ENCODE data around the gene NUBP2.

The NUBP2 gene

GRCh38 chr16:1758923-1759322, 23.8 kb upstream of the NUBP2 start:
- Histone ChIP-seq H3K36me3 (ENCODE audit: control insufficient read depth in 1 of 2, insufficient read depth in 2 of 2, low read length in 2 of 2) (peaks cover 10 to 50% of the 10 kb centered on the region in 2 donors), H3K27me3 (ENCODE audit: control insufficient read depth in 1 of 2, insufficient read depth in 2 of 2, low read length in 2 of 2) (no peaks in the 10 kb centered on the region), H3K4me1 (ENCODE audit: control insufficient read depth in 1 of 2, insufficient read depth in 2 of 2, low read length in 2 of 2) (peaks cover 11 to 18% of the 10 kb centered on the region in 2 donors), H3K4me3 (ENCODE audit: low read depth in 1 of 2, low read length in 2 of 2) (no peak overlapping the region), H3K9me3 (ENCODE audit: control insufficient read depth in 1 of 2, low read length in 2 of 2) (no peaks in the 10 kb centered on the region), H3K9ac (ENCODE audit: low read depth in 1 of 2, low read length in 2 of 2) (no peak overlapping the region), H3K27ac (ENCODE audit: low read depth, low read length) (no peak overlapping the region)

GRCh38 chr16:1759511-1759910, 23.2 kb upstream of the NUBP2 start:
- H3K36me3 ChIP-seq (ENCODE audit: control insufficient read depth in 1 of 2, insufficient read depth in 2 of 2, low read length in 2 of 2) = peaks cover 12 to 51% of the 10 kb centered on the region in 2 donors
- no peaks in the 10 kb centered on the region for H3K9me3 ChIP-seq (ENCODE audit: control insufficient read depth in 1 of 2, low read length in 2 of 2)
- H3K27ac ChIP-seq (ENCODE audit: low read depth, low read length) = no peak overlapping the region
- peaks cover 11 to 18% of the 10 kb centered on the region in 2 donors for H3K4me1 ChIP-seq (ENCODE audit: control insufficient read depth in 1 of 2, insufficient read depth in 2 of 2, low read length in 2 of 2)
- no peak overlapping the region for H3K4me3 ChIP-seq (ENCODE audit: low read depth in 1 of 2, low read length in 2 of 2)
- H3K9ac ChIP-seq (ENCODE audit: low read depth in 1 of 2, low read length in 2 of 2) = no peak overlapping the region
- no peaks in the 10 kb centered on the region for H3K27me3 ChIP-seq (ENCODE audit: control insufficient read depth in 1 of 2, insufficient read depth in 2 of 2, low read length in 2 of 2)

GRCh38 chr16:1760911-1761310, 21.8 kb upstream of the NUBP2 start:
- Histone ChIP-seq H3K36me3 (ENCODE audit: control insufficient read depth in 1 of 2, insufficient read depth in 2 of 2, low read length in 2 of 2) (peaks cover 21 to 56% of the 10 kb centered on the region in 2 donors), H3K27ac (ENCODE audit: low read depth, low read length) (no peak overlapping the region), H3K27me3 (ENCODE audit: control insufficient read depth in 1 of 2, insufficient read depth in 2 of 2, low read length in 2 of 2) (no peaks in the 10 kb centered on the region), H3K9ac (ENCODE audit: low read depth in 1 of 2, low read length in 2 of 2) (no peak overlapping the region), H3K4me1 (ENCODE audit: control insufficient read depth in 1 of 2, insufficient read depth in 2 of 2, low read length in 2 of 2) (peaks cover 11 to 18% of the 10 kb centered on the region in 2 donors), H3K9me3 (ENCODE audit: control insufficient read depth in 1 of 2, low read length in 2 of 2) (no peaks in the 10 kb centered on the region), H3K4me3 (ENCODE audit: low read depth in 1 of 2, low read length in 2 of 2) (no peak overlapping the region)

GRCh38 chr16:1761751-1762150, 21.0 kb upstream of the NUBP2 start:
- no peaks in the 10 kb centered on the region for H3K27me3 ChIP-seq (ENCODE audit: control insufficient read depth in 1 of 2, insufficient read depth in 2 of 2, low read length in 2 of 2)
- H3K4me1 ChIP-seq (ENCODE audit: control insufficient read depth in 1 of 2, insufficient read depth in 2 of 2, low read length in 2 of 2) = peaks cover 11 to 16% of the 10 kb centered on the region in 2 donors
- no peak overlapping the region for H3K9ac ChIP-seq (ENCODE audit: low read depth in 1 of 2, low read length in 2 of 2)
- no peaks in the 10 kb centered on the region for H3K9me3 ChIP-seq (ENCODE audit: control insufficient read depth in 1 of 2, low read length in 2 of 2)
- no peak overlapping the region for H3K27ac ChIP-seq (ENCODE audit: low read depth, low read length)
- peaks cover 21 to 63% of the 10 kb centered on the region in 2 donors for H3K36me3 ChIP-seq (ENCODE audit: control insufficient read depth in 1 of 2, insufficient read depth in 2 of 2, low read length in 2 of 2)
- no peak overlapping the region for H3K4me3 ChIP-seq (ENCODE audit: low read depth in 1 of 2, low read length in 2 of 2)

- no peak overlapping the region for H3K4me3 ChIP-seq (ENCODE audit: low read depth in 1 of 2, low read length in 2 of 2)
- no peaks in the 10 kb centered on the region for H3K27me3 ChIP-seq (ENCODE audit: control insufficient read depth in 1 of 2, insufficient read depth in 2 of 2, low read length in 2 of 2)
- no peaks in the 10 kb centered on the region for H3K9me3 ChIP-seq (ENCODE audit: control insufficient read depth in 1 of 2, low read length in 2 of 2)
- H3K27ac ChIP-seq (ENCODE audit: low read depth, low read length) = no peak overlapping the region
- H3K9ac ChIP-seq (ENCODE audit: low read depth in 1 of 2, low read length in 2 of 2) = no peak overlapping the region
- peaks cover 11 to 13% of the 10 kb centered on the region in 2 donors for H3K4me1 ChIP-seq (ENCODE audit: control insufficient read depth in 1 of 2, insufficient read depth in 2 of 2, low read length in 2 of 2)
- peaks cover 21 to 67% of the 10 kb centered on the region in 2 donors for H3K36me3 ChIP-seq (ENCODE audit: control insufficient read depth in 1 of 2, insufficient read depth in 2 of 2, low read length in 2 of 2)
Observed at GRCh38 chr16:1762196-1762878, 20.4 kb upstream of the NUBP2 start.

GRCh38 chr16:1762879-1763520, 19.8 kb upstream of the NUBP2 start:
- Histone ChIP-seq H3K9ac (ENCODE audit: low read depth in 1 of 2, low read length in 2 of 2) (no peak overlapping the region), H3K36me3 (ENCODE audit: control insufficient read depth in 1 of 2, insufficient read depth in 2 of 2, low read length in 2 of 2) (peaks cover 21 to 74% of the 10 kb centered on the region in 2 donors)

GRCh38 chr16:1763521-1764511, 18.9 kb upstream of the NUBP2 start:
- H3K27ac ChIP-seq (ENCODE audit: low read depth, low read length) = no peak overlapping the region

More at GRCh38 chr16:1762879-1763520, 19.8 kb upstream of the NUBP2 start:
- Histone ChIP-seq H3K4me1 (ENCODE audit: control insufficient read depth in 1 of 2, insufficient read depth in 2 of 2, low read length in 2 of 2) (peaks cover 4 to 6% of the 10 kb centered on the region in 2 donors), H3K9me3 (ENCODE audit: control insufficient read depth in 1 of 2, low read length in 2 of 2) (no peaks in the 10 kb centered on the region), H3K4me3 (ENCODE audit: low read depth in 1 of 2, low read length in 2 of 2) (no peak overlapping the region), H3K27me3 (ENCODE audit: control insufficient read depth in 1 of 2, insufficient read depth in 2 of 2, low read length in 2 of 2) (no peaks in the 10 kb centered on the region), H3K27ac (ENCODE audit: low read depth, low read length) (no peak overlapping the region)

GRCh38 chr16:1764971-1765370, 17.8 kb upstream of the NUBP2 start:
- H3K27me3 ChIP-seq (ENCODE audit: control insufficient read depth in 1 of 2, insufficient read depth in 2 of 2, low read length in 2 of 2) = no peaks in the 10 kb centered on the region
- H3K36me3 ChIP-seq (ENCODE audit: control insufficient read depth in 1 of 2, insufficient read depth in 2 of 2, low read length in 2 of 2) = peaks cover 21 to 81% of the 10 kb centered on the region in 2 donors
- no peak overlapping the region for H3K9ac ChIP-seq (ENCODE audit: low read depth in 1 of 2, low read length in 2 of 2)

More at GRCh38 chr16:1763521-1764511, 18.9 kb upstream of the NUBP2 start:
- H3K4me1 ChIP-seq (ENCODE audit: control insufficient read depth in 1 of 2, insufficient read depth in 2 of 2, low read length in 2 of 2) = no peaks in the 10 kb centered on the region
- H3K27me3 ChIP-seq (ENCODE audit: control insufficient read depth in 1 of 2, insufficient read depth in 2 of 2, low read length in 2 of 2) = no peaks in the 10 kb centered on the region
- H3K36me3 ChIP-seq (ENCODE audit: control insufficient read depth in 1 of 2, insufficient read depth in 2 of 2, low read length in 2 of 2) = peaks cover 21 to 81% of the 10 kb centered on the region in 2 donors
- H3K9ac ChIP-seq (ENCODE audit: low read depth in 1 of 2, low read length in 2 of 2) = no peak overlapping the region
- H3K9me3 ChIP-seq (ENCODE audit: control insufficient read depth in 1 of 2, low read length in 2 of 2) = no peaks in the 10 kb centered on the region
- no peak overlapping the region for H3K4me3 ChIP-seq (ENCODE audit: low read depth in 1 of 2, low read length in 2 of 2)

GRCh38 chr16:1765826-1766225, 16.9 kb upstream of the NUBP2 start:
- Histone ChIP-seq H3K9me3 (ENCODE audit: control insufficient read depth in 1 of 2, low read length in 2 of 2) (no peaks in the 10 kb centered on the region), H3K9ac (ENCODE audit: low read depth in 1 of 2, low read length in 2 of 2) (no peak overlapping the region), H3K36me3 (ENCODE audit: control insufficient read depth in 1 of 2, insufficient read depth in 2 of 2, low read length in 2 of 2) (peaks cover 21 to 72% of the 10 kb centered on the region in 2 donors), H3K4me1 (ENCODE audit: control insufficient read depth in 1 of 2, insufficient read depth in 2 of 2, low read length in 2 of 2) (peaks cover 0 to 9% of the 10 kb centered on the region in 2 donors), H3K27ac (ENCODE audit: low read depth, low read length) (no peak overlapping the region), H3K4me3 (ENCODE audit: low read depth in 1 of 2, low read length in 2 of 2) (no peak overlapping the region), H3K27me3 (ENCODE audit: control insufficient read depth in 1 of 2, insufficient read depth in 2 of 2, low read length in 2 of 2) (no peaks in the 10 kb centered on the region)

More at GRCh38 chr16:1764971-1765370, 17.8 kb upstream of the NUBP2 start:
- H3K4me1 ChIP-seq (ENCODE audit: control insufficient read depth in 1 of 2, insufficient read depth in 2 of 2, low read length in 2 of 2) = peaks cover 0 to under 1% of the 10 kb centered on the region in 2 donors
- H3K9me3 ChIP-seq (ENCODE audit: control insufficient read depth in 1 of 2, low read length in 2 of 2) = no peaks in the 10 kb centered on the region
- no peak overlapping the region for H3K27ac ChIP-seq (ENCODE audit: low read depth, low read length)
- no peak overlapping the region for H3K4me3 ChIP-seq (ENCODE audit: low read depth in 1 of 2, low read length in 2 of 2)
